Measurements from ENCODE around the gene TAF4B. TPM values are rescaled to one million over a fixed set of nuclear protein-coding genes. Genes with fewer than 3 reads are reported as not detected.

The TAF4B gene
- total RNA-seq, 2 donors from 2014 or later: 2.5 to 2.7 TPM

DNA sequence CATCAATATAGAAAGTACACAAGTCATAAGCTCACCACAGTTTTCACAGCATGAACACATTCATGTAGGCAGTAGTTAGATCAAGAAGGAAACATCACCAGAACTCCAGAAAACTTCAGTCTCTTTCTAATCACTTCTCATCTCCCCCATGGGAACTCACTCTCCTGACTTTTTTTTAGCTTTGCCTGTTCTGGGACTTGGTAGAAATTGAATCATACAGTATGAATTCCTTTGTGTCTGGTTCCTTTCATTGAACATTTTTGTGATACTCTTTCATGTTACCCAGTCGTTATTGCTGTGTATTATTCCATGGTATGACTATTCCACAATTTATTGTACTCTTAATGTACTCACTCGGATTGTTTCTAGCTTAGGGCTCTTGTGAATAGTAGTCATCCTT is 160.2 kb downstream of the TAF4B start:
- TF ChIP-seq, protein P1, sequence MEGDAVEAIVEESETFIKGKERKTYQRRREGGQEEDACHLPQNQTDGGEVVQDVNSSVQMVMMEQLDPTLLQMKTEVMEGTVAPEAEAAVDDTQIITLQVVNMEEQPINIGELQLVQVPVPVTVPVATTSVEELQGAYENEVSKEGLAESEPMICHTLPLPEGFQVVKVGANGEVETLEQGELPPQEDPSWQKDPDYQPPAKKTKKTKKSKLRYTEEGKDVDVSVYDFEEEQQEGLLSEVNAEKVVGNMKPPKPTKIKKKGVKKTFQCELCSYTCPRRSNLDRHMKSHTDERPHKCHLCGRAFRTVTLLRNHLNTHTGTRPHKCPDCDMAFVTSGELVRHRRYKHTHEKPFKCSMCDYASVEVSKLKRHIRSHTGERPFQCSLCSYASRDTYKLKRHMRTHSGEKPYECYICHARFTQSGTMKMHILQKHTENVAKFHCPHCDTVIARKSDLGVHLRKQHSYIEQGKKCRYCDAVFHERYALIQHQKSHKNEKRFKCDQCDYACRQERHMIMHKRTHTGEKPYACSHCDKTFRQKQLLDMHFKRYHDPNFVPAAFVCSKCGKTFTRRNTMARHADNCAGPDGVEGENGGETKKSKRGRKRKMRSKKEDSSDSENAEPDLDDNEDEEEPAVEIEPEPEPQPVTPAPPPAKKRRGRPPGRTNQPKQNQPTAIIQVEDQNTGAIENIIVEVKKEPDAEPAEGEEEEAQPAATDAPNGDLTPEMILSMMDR (IDR thresholded peaks at IDR 0.05): no peak
- Histone ChIP-seq H3K27ac (no peak overlapping the region), H3K4me1 (no peaks in the 10 kb centered on the region), H3K9ac (ENCODE audit: low read depth in 2 of 2, low read length in 2 of 2) (no peak overlapping the region), H3K4me3 (no peak overlapping the region), H3K36me3 (no peaks in the 10 kb centered on the region), H3K9me3 (no peaks in the 10 kb centered on the region), H3K27me3 (no peaks in the 10 kb centered on the region)
- intact Hi-C loops (cut with DNase I): loop anchor here (5.0 kb wide), 1 partner anchor 266 kb away; no protein-coding TSS in a partner anchor
- no peak for DNase-seq

DNA sequence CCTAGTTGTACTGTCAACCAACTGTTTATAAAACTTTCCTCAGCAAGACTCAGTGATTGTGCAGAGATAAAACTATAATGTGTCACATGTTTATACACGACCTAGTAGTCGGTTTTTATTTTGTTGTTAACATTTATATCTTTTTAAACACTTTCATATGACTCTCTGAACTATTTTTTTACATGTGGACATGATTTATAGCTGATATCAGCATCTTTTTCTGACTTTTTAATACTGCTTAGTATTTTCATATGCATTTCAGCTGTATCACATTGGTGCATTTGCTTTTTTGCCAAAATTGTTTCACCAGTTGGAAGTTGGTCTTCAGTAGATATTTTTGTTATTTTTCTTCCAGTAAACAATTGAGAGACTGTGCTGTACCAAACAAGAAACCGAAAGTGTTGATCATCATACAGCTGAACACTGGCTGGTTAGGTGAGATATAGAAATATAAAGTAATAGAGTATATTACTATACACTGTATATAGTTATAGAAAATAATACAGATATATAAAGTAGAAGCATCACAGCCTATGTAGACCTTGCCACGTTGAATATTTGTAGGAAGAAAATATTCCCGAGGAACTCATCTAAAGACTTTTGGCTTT is 167.9 kb downstream of the TAF4B start:
- Histone ChIP-seq H3K9ac (ENCODE audit: low read depth in 2 of 2, low read length in 2 of 2) (no peak overlapping the region), H3K4me3 (no peak overlapping the region), H3K27me3 (no peaks in the 10 kb centered on the region), H3K4me1 (no peaks in the 10 kb centered on the region), H3K27ac (no peak overlapping the region), H3K9me3 (no peaks in the 10 kb centered on the region), H3K36me3 (no peaks in the 10 kb centered on the region)
- intact Hi-C loops (cut with DNase I): no loop called here
- no peak for DNase-seq
- TF ChIP-seq, protein P1 (IDR thresholded peaks at IDR 0.05): no peak

DNA sequence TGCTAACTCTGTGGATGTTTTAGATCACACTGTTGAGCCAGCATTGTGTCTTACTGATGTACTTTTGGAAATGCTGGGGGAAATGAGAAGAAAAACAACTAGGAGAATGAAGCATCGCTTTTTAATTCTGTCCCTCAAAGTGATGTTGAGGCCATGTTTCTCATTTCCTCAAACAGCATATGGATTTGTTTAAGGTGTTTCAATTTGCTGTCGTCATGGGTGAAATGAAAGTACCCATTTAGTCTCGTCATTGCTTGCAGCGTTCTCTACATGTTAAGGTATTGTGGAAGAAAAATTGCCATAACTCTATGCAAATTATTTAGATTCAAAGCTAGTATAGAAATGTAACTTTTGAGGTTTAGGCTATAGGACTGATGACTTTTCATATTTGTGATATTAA is 170.8 kb downstream of the TAF4B start:
- no peak overlapping the region for H3K4me3 ChIP-seq
- intact Hi-C loops (cut with DNase I): no loop called here
- no peaks in the 10 kb centered on the region for H3K36me3 ChIP-seq
- no peak for DNase-seq
- TF ChIP-seq, protein P1 (IDR thresholded peaks at IDR 0.05): no peak
- no peak overlapping the region for H3K9ac ChIP-seq (ENCODE audit: low read depth in 2 of 2, low read length in 2 of 2)
- H3K9me3 ChIP-seq: no peaks in the 10 kb centered on the region
- H3K27me3 ChIP-seq: no peaks in the 10 kb centered on the region
- H3K27ac ChIP-seq: no peak overlapping the region
- H3K4me1 ChIP-seq: no peaks in the 10 kb centered on the region

DNA sequence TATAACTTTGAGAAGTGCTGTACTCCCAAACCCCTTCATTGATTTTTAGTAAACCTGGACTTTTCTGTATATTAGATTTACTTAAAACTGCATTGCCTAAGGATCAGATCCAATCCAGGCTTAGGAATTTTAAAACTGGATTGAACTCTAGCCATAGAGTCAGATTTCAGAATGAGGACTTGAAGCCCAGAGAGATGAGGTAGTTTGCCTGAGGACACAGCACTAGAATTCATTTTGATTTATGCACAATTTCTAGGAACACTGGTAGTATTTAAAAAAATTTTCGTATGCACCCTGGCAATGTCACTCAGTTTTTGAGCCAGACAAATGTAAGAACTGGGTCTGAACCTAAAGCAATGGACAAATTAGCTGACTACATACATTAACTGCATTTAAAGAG is 177.2 kb downstream of the TAF4B start:
- Histone ChIP-seq H3K27me3 (no peaks in the 10 kb centered on the region), H3K9ac (ENCODE audit: low read depth in 2 of 2, low read length in 2 of 2) (no peak overlapping the region), H3K4me3 (no peak overlapping the region), H3K9me3 (no peaks in the 10 kb centered on the region), H3K27ac (no peak overlapping the region), H3K4me1 (no peaks in the 10 kb centered on the region), H3K36me3 (no peaks in the 10 kb centered on the region)
- intact Hi-C loops (cut with DNase I): no loop called here
- DNase-seq: no peak
- TF ChIP-seq, protein P1 (IDR thresholded peaks at IDR 0.05): no peak

DNA sequence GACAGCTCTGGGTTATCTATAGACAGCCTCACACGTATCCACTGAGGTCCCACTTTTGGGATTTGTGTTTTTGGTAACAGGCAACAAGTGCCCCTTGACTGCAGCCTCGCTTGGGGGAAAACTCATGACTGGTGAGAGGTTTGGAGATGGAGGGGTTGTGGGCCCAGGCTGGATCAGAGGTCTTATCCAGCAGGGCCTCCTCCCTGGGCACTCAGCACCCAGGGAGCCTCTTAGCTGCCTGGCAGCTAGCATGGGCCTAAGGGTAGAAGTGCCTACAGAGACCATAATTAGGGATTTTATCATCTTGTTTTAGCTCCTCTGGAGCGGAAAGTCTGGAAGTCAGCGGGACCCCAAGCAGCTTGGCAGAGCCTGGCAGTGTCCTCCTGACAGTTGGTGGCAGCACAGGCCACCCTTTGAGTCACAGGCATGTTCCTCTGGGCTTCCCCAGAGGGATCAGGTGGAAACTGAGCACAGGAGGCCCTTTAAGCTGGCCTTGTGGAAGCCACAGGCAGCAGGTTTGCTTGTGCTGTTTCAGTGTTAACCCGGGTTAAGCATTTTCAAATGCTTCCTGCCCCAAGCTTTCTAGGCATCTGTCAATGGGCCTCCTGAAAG is 179.1 kb downstream of the TAF4B start:
- no peak overlapping the region for H3K27ac ChIP-seq

More for the DNA sequence above, 179.1 kb downstream of the TAF4B start:
- Histone ChIP-seq H3K4me1 (no peaks in the 10 kb centered on the region), H3K4me3 (no peak overlapping the region), H3K9ac (ENCODE audit: low read depth in 2 of 2, low read length in 2 of 2) (no peak overlapping the region), H3K27me3 (no peaks in the 10 kb centered on the region), H3K36me3 (no peaks in the 10 kb centered on the region), H3K9me3 (no peaks in the 10 kb centered on the region)
- TF ChIP-seq, protein P1 (IDR thresholded peaks at IDR 0.05): no peak
- no peak for DNase-seq
- intact Hi-C loops (cut with DNase I): no loop called here
